A549 (cell line): Measurements from ENCODE around the gene ATP6AP1.

Source experiments
- TF ChIP-seq, protein P1 (sequence below): IDR thresholded peaks from 2 replicates; pipeline ENCODE4 v1.6.1; 2012
- TF ChIP-seq, protein P2 (sequence below): fragments of >200 bp; sonication (Bioruptor Twin); formaldehyde crosslinking; IDR thresholded peaks from 3 replicates; pipeline ENCODE4 v1.5.1; 2016

DNA sequence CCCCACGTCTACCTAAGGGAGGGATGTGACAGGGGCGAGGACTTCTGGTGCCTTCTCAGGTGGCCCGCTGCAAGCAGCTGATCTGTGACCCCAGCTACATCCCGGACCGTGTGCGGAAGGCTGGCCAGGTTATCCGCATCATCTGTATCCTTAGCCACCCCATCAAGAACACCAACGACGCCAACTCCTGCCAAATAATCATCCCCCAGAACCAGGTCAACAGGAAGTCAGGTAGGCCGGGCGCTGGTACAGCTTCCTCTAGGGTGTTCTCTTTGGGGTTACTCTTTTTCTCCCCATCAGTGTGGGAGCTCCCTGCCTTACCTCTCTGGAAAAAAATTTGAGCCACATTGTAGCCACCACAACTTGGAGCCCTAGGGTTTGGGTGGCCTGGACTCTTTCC is 13.1 kb downstream of the ATP6AP1 start:
- TF ChIP-seq, protein P1, sequence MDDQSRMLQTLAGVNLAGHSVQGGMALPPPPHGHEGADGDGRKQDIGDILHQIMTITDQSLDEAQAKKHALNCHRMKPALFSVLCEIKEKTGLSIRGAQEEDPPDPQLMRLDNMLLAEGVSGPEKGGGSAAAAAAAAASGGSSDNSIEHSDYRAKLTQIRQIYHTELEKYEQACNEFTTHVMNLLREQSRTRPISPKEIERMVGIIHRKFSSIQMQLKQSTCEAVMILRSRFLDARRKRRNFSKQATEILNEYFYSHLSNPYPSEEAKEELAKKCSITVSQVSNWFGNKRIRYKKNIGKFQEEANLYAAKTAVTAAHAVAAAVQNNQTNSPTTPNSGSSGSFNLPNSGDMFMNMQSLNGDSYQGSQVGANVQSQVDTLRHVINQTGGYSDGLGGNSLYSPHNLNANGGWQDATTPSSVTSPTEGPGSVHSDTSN = no peak
- TF ChIP-seq, protein P2, sequence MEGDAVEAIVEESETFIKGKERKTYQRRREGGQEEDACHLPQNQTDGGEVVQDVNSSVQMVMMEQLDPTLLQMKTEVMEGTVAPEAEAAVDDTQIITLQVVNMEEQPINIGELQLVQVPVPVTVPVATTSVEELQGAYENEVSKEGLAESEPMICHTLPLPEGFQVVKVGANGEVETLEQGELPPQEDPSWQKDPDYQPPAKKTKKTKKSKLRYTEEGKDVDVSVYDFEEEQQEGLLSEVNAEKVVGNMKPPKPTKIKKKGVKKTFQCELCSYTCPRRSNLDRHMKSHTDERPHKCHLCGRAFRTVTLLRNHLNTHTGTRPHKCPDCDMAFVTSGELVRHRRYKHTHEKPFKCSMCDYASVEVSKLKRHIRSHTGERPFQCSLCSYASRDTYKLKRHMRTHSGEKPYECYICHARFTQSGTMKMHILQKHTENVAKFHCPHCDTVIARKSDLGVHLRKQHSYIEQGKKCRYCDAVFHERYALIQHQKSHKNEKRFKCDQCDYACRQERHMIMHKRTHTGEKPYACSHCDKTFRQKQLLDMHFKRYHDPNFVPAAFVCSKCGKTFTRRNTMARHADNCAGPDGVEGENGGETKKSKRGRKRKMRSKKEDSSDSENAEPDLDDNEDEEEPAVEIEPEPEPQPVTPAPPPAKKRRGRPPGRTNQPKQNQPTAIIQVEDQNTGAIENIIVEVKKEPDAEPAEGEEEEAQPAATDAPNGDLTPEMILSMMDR = no peak
